SK-N-SH (cell line): ENCODE results near the gene YAF2. TPM values are rescaled to one million over a fixed set of nuclear protein-coding genes. Genes with fewer than 3 reads are reported as not detected.

Experiments
- CTCF ChIA-PET: fragments of 300-600, 350-600 bp; formaldehyde crosslinking; extraction: SDS; loops from one replicate; lab custom pipeline; 2021; lab: Yijun Ruan, JAX
- POLR2A ChIA-PET: fragments of 350-600 bp; sonication (Branson Sonifier 250); formaldehyde crosslinking; extraction: SDS; loops from one replicate; lab custom pipeline; 2020; ENCODE audit warnings: antibody characterized with exemption, inconsistent platforms; lab: Yijun Ruan, JAX
- DNase-seq: peaks from one replicate; pipeline ENCODE4 v3.0.0; 2012
- H2AFZ ChIP-seq: fragments of 200-600 bp; sonication (generic); 2 replicates; pipeline ENCODE4 v1.8.1; 2016; ENCODE audit warnings: antibody characterized with exemption, mild to moderate bottlenecking, low read depth
- H3F3A ChIP-seq: fragments of 200-600 bp; sonication (generic); replicated peaks from 2 replicates; pipeline ENCODE3; 2016; ENCODE audit warnings: antibody characterized with exemption, mild to moderate bottlenecking; ENCODE audit not compliant: insufficient read depth
- H3K27ac ChIP-seq, 2 experiments: fragments of 200-500 bp in 1 of 2; fragments of 200-600 bp in 1 of 2; sonication (Bioruptor generic) in 1 of 2; sonication (generic), shearing (Covaris generic) in 1 of 2; 2 replicates each; pipeline versions ENCODE4 v1.5.1 to v1.6.1; 2014 to 2016; ENCODE audit warnings: low read depth in 2 of 2, inconsistent platforms in 1 of 2, low read length in 1 of 2, mild to moderate bottlenecking in 1 of 2, mixed read lengths in 1 of 2
- H3K27me3 ChIP-seq: fragments of 200-600 bp; sonication (generic), shearing (Covaris generic); 2 replicates; pipeline ENCODE4 v1.6.1; 2016; ENCODE audit warnings: mixed run types; ENCODE audit not compliant: insufficient read depth
- H3K36me3 ChIP-seq, 2 experiments: fragments of 200-500 bp in 1 of 2; fragments of 200-600 bp in 1 of 2; sonication (Bioruptor generic) in 1 of 2; sonication (generic) in 1 of 2; replicated peaks in 1 of 2; 2 replicates each; pipeline versions ENCODE3 to v1.5.1; 2014 to 2016; ENCODE audit warnings: low read length in 1 of 2, mild to moderate bottlenecking in 1 of 2; ENCODE audit not compliant: insufficient read depth in 2 of 2, control insufficient read depth in 1 of 2
- H3K4me1 ChIP-seq, 2 experiments: fragments of 200-500 bp in 1 of 2; fragments of 200-600 bp in 1 of 2; sonication (Bioruptor generic) in 1 of 2; sonication (generic), shearing (Covaris generic) in 1 of 2; 2 replicates each; pipeline versions ENCODE4 v1.5.1 to v1.6.1; 2014 to 2016; ENCODE audit warnings: low read depth in 1 of 2, low read length in 1 of 2, mixed run types in 1 of 2; ENCODE audit not compliant: insufficient read depth in 2 of 2, control insufficient read depth in 1 of 2
- H3K4me2 ChIP-seq: fragments of 200-600 bp; sonication (generic), shearing (Covaris generic); 2 replicates; pipeline ENCODE4 v1.6.1; 2017; ENCODE audit warnings: mixed run types
- H3K4me3 ChIP-seq, 2 experiments: fragments of 200-500 bp in 1 of 2; fragments of 200-600 bp in 1 of 2; sonication (Bioruptor generic) in 1 of 2; sonication (generic), shearing (Covaris generic) in 1 of 2; 2 replicates each; pipeline versions ENCODE4 v1.5.1 to v1.8.1; 2014 to 2016; ENCODE audit warnings: low read depth in 2 of 2, inconsistent platforms in 1 of 2, low read length in 1 of 2, mild to moderate bottlenecking in 1 of 2, mixed read lengths in 1 of 2, moderate library complexity in 1 of 2
- H3K79me2 ChIP-seq: fragments of 200-600 bp; sonication (generic); 2 replicates; pipeline ENCODE4 v1.8.1; 2017; ENCODE audit warnings: mild to moderate bottlenecking; ENCODE audit not compliant: insufficient read depth
- H3K9ac ChIP-seq: fragments of 200-600 bp; sonication (generic); 2 replicates; pipeline ENCODE4 v1.6.1; 2017; ENCODE audit warnings: mixed run types
- H3K9me2 ChIP-seq: fragments of 200-600 bp; sonication (generic); 2 replicates; pipeline ENCODE4 v1.6.1; 2017; ENCODE audit warnings: mixed run types
- H3K9me3 ChIP-seq: fragments of 200-600 bp; sonication (generic); 2 replicates; pipeline ENCODE4 v1.6.1; 2017; ENCODE audit warnings: mixed run types, mild to moderate bottlenecking, moderate library complexity
- H4K20me1 ChIP-seq: fragments of 200-600 bp; sonication (generic); 2 replicates; pipeline ENCODE4 v1.6.1; 2017; ENCODE audit warnings: mild to moderate bottlenecking, mixed run types; ENCODE audit not compliant: insufficient read depth
- EP300 ChIP-seq, 2 experiments: IDR thresholded peaks; 2 replicates each; pipeline versions ENCODE4 v1.4.0 to v1.6.1; 2012; ENCODE audit warnings: borderline replicate concordance in 1 of 2, low read depth in 1 of 2, low read length in 1 of 2
- FOXJ3 ChIP-seq: sonication (generic); formaldehyde crosslinking; IDR thresholded peaks from 2 replicates; pipeline ENCODE4 v1.5.1; 2020; ENCODE audit warnings: mild to moderate bottlenecking, missing genetic modification reagents
- FOXM1 ChIP-seq: IDR thresholded peaks from 2 replicates; pipeline ENCODE4 v1.4.0; 2012; ENCODE audit warnings: low read depth, mild to moderate bottlenecking
- MEF2A ChIP-seq: IDR thresholded peaks from 2 replicates; pipeline ENCODE4 v1.4.0; 2012; ENCODE audit warnings: low read depth, borderline replicate concordance
- MXI1 ChIP-seq: IDR thresholded peaks from 2 replicates; pipeline ENCODE4 v1.6.1; 2012; ENCODE audit warnings: mild to moderate bottlenecking, low read depth, low read length, improper control_type of control experiment
- NFIC ChIP-seq: IDR thresholded peaks from 2 replicates; pipeline ENCODE4 v1.4.0; 2012; ENCODE audit warnings: borderline replicate concordance
- POLR2AphosphoS5 ChIP-seq: IDR thresholded peaks from 2 replicates; pipeline ENCODE4 v1.6.1; 2012; ENCODE audit warnings: low read depth, low read length
- RAD21 ChIP-seq: IDR thresholded peaks from 2 replicates; pipeline ENCODE4 v1.6.1; 2012; ENCODE audit warnings: mild to moderate bottlenecking, low read length
- RCOR1 ChIP-seq: fragments of 150-350 bp; IDR thresholded peaks from 2 replicates; pipeline ENCODE4 v1.6.1; 2017; ENCODE audit warnings: antibody characterized with exemption, low read length
- SMC3 ChIP-seq: IDR thresholded peaks from 2 replicates; pipeline ENCODE4 v1.6.1; 2012; ENCODE audit warnings: low read depth, low read length, improper control_type of control experiment
- TAF1 ChIP-seq: IDR thresholded peaks from 2 replicates; pipeline ENCODE4 v1.6.1; 2012; ENCODE audit warnings: low read depth, mild to moderate bottlenecking, low read length, moderate library complexity, borderline replicate concordance
- TCF12 ChIP-seq: IDR thresholded peaks from 2 replicates; pipeline ENCODE4 v1.4.0; 2012
- USF1 ChIP-seq: IDR thresholded peaks from 2 replicates; pipeline ENCODE4 v1.4.0; 2012; ENCODE audit warnings: low read depth, borderline replicate concordance
- YY1 ChIP-seq: IDR thresholded peaks from 2 replicates; pipeline ENCODE4 v1.4.0; 2012; ENCODE audit warnings: low read depth, mild to moderate bottlenecking
- WGBS: methylation state at CpG from one replicate; pipeline ENCODE4 v1.1.6; 2017; ENCODE audit warnings: low lambda C conversion rate; 5-methylcytosine and 5-hydroxymethylcytosine counted together
- polyA plus RNA-seq, 3 experiments: library from polyadenylated mRNA; depleted of rRNA; stranded (reverse); fragments of >200 nt; gene quantifications; 2 replicates each; pipeline ENCODE4 v1.2.3, GENCODE V29; 2012
- TF ChIP-seq, protein P1 (sequence below): IDR thresholded peaks from 2 replicates; pipeline ENCODE4; 2012

The YAF2 gene
- polyA plus RNA-seq, 1 of the 3 experiments (the other 2 are of a cell fraction): 5.3 TPM

- TF ChIP-seq USF1 (no peak), MEF2A (no peak), RCOR1 (no peak), RAD21 (no peak), POLR2AphosphoS5 (no peak)
- TF ChIP-seq, all 33 proteins: peak for 0
Measured at GRCh38 chr12:42126963-42127362, 111.1 kb downstream of the YAF2 start (continued).

DNA sequence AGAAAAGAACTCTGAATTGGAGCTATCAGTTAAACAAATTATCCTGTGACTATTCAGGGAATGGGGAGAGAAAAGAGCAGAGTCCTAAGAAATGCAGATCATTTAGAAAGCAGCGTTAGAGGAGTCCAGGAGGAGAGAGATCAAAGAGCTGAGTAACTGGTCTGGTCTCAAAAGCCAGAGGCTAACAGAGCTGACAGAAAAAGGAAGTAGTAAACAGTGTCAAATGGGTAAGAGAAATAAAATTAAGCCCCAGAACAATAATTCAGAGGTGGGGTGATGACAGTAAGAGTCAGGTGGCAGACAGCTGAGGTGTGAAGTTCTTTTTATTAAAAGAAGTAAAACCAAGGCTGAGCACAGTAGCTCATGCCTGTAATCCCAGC lies 112.7 kb downstream of the YAF2 start:
- Histone ChIP-seq H3K27me3 (no peaks in the 10 kb centered on the region), H3K4me3 (no peak overlapping the region), H3F3A (peaks cover 4% of the 10 kb centered on the region), H3K9me3 (no peaks in the 10 kb centered on the region), H3K4me1 (peaks cover 3 to 6% of the 10 kb centered on the region in 2 experiments; a peak in 3 of 4 replicates), H2AFZ (no peak overlapping the region), H3K36me3 (peaks cover 0 to 7% of the 10 kb centered on the region in 2 experiments), H4K20me1 (peaks cover 10% of the 10 kb centered on the region; the same call in 1 of the 2 replicates), H3K9me2 (no peaks in the 10 kb centered on the region), H3K4me2 (no peak overlapping the region), H3K9ac (no peak overlapping the region), H3K79me2 (peaks cover 64% of the 10 kb centered on the region), H3K27ac (no peak overlapping the region)
- 81% methylated on average over 1 of the region's 1 CpG for WGBS
- POLR2A ChIA-PET: no interaction called here
- TF ChIP-seq YY1: no peak
- TF ChIP-seq, protein P1, sequence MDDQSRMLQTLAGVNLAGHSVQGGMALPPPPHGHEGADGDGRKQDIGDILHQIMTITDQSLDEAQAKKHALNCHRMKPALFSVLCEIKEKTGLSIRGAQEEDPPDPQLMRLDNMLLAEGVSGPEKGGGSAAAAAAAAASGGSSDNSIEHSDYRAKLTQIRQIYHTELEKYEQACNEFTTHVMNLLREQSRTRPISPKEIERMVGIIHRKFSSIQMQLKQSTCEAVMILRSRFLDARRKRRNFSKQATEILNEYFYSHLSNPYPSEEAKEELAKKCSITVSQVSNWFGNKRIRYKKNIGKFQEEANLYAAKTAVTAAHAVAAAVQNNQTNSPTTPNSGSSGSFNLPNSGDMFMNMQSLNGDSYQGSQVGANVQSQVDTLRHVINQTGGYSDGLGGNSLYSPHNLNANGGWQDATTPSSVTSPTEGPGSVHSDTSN: no peak
- no peak for TF ChIP-seq FOXJ3 (CRISPR knock-in tag)
- TF ChIP-seq SMC3: no peak
- no peak for DNase-seq
- CTCF ChIA-PET: interaction anchor here (1.1 to 5.2 kb wide), 6 partner anchors 19 to 1212 kb away, joined by 3 to 27 read pairs (median 4); partner anchors contain the start of gene GXYLT1

DNA sequence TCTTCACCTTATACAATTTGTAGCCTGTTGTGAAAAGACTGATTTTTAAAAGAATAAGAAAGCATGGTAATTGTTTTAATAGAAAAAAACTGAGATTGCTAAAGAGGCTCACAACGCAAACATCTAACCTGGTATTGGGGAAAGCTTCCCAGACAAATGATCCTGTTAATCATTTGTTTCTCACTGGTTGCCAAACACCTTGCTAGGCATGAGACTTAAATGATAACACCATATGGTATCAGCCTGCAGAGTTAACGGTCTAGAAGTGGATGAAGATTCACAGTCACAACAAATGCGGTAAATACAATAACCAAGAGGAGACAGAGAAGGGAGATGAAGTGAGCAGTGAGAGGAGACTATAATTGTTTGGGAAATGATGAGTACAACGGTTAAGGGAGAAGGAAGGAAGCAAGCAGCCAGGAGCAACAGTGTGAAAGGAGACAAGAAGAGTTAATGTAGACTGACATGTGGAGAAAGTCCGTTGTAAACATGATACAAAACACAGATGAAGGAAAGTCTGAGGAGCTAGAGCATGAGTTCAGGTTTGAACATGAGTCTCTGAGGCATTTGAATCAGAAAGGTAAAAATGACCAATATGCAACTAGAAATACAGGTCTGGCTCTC lies 113.2 kb downstream of the YAF2 start:
- TF ChIP-seq NFIC (no peak), TAF1 (no peak), SMC3 (no peak), FOXM1 (no peak), TCF12 (no peak), RCOR1 (no peak), EP300 (IDR thresholded peaks at IDR 0.05; ENCODE audit: borderline replicate concordance in 1 of 2, low read depth in 1 of 2, low read length in 1 of 2) (no peak), MXI1 (no peak)
- peaks cover 62% of the 10 kb centered on the region for H3K79me2 ChIP-seq
- ChIA-PET POLR2A (no interaction called here), CTCF (interaction anchor here (1.2 to 5.2 kb wide), 5 partner anchors 19 to 1157 kb away, joined by 3 to 27 read pairs (median 4); partner anchors contain the start of gene GXYLT1)
- H3K27me3 ChIP-seq: no peaks in the 10 kb centered on the region
- peaks cover 1 to 3% of the 10 kb centered on the region in 2 experiments; a peak in 3 of 4 replicates for H3K4me1 ChIP-seq
- H3K9me2 ChIP-seq: no peaks in the 10 kb centered on the region
- peaks cover 4% of the 10 kb centered on the region for H3F3A ChIP-seq
- H3K4me2 ChIP-seq: no peak overlapping the region
- peaks cover 5% of the 10 kb centered on the region; the same call in 1 of the 2 replicates for H4K20me1 ChIP-seq
- 73% methylated on average over 5 of the region's 5 CpGs for WGBS
- no peak overlapping the region for H3K9ac ChIP-seq
- no peaks in the 10 kb centered on the region for H3K9me3 ChIP-seq
- peaks cover 0 to 7% of the 10 kb centered on the region in 2 experiments for H3K36me3 ChIP-seq
- H2AFZ ChIP-seq: no peak overlapping the region
- DNase-seq: no peak
- no peak overlapping the region for H3K4me3 ChIP-seq
- no peak overlapping the region for H3K27ac ChIP-seq
